Liver (tissue), 9 donors: Measurements from ENCODE around the gene GJC1. TPM values are rescaled to one million over a fixed set of nuclear protein-coding genes. Genes with fewer than 3 reads are reported as not detected.

Experiments
- DNase-seq: peaks from one replicate; pipeline ENCODE4 v3.0.0-alpha.2; 2017; ENCODE audit warnings: low spot score
- H3K27ac ChIP-seq, 2 donors: one replicate each; pipeline ENCODE4 v1.7.0; 2013; ENCODE audit warnings: inconsistent platforms in 2 of 2, low read length in 2 of 2, control low read depth in 1 of 2, low read depth in 1 of 2, mild to moderate bottlenecking in 1 of 2
- H3K27me3 ChIP-seq, 4 donors: one replicate each; pipeline versions ENCODE4 v1.6.1 to v1.7.0; 2013; ENCODE audit warnings: low read length in 3 of 4, inconsistent platforms in 1 of 4, mild to moderate bottlenecking in 1 of 4, moderate library complexity in 1 of 4; ENCODE audit not compliant: control insufficient read depth in 4 of 4, insufficient read depth in 4 of 4
- H3K36me3 ChIP-seq, 4 donors: one replicate each; pipeline versions ENCODE4 v1.6.1 to v1.7.0; 2013; ENCODE audit warnings: low read length in 3 of 4, mild to moderate bottlenecking in 3 of 4, low read depth in 1 of 4, moderate library complexity in 1 of 4; ENCODE audit not compliant: control insufficient read depth in 4 of 4, insufficient read depth in 3 of 4
- H3K4me1 ChIP-seq, 4 donors: one replicate each; pipeline versions ENCODE4 v1.6.1 to v1.7.0; 2013; ENCODE audit warnings: low read length in 3 of 4, mild to moderate bottlenecking in 3 of 4, moderate library complexity in 1 of 4; ENCODE audit not compliant: control insufficient read depth in 4 of 4, insufficient read depth in 4 of 4
- H3K4me3 ChIP-seq, 3 donors: one replicate each; pipeline versions ENCODE4 v1.6.1 to v1.7.0; 2013; ENCODE audit warnings: low read length in 3 of 3, control low read depth in 1 of 3, low read depth in 1 of 3, mild to moderate bottlenecking in 1 of 3
- H3K9ac ChIP-seq, 2 donors: one replicate each; pipeline ENCODE4 v1.7.0; 2013; ENCODE audit warnings: low read length in 2 of 2, mild to moderate bottlenecking in 2 of 2, moderate library complexity in 2 of 2, control low read depth in 1 of 2, low read depth in 1 of 2
- H3K9me3 ChIP-seq, 4 donors: one replicate each; pipeline versions ENCODE4 v1.6.1 to v1.7.0; 2013; ENCODE audit warnings: low read length in 3 of 4; ENCODE audit not compliant: control insufficient read depth in 4 of 4
- CTCF ChIP-seq: fragments of 150-350 bp; IDR thresholded peaks from 2 replicates; pipeline ENCODE4 v1.5.1; 2017; ENCODE audit warnings: improper control_type of control experiment, low read depth, low read length; ENCODE audit not compliant: missing input control
- FOXA1 ChIP-seq: IDR thresholded peaks from 2 replicates; pipeline ENCODE4 v1.6.1; 2016; ENCODE audit warnings: antibody characterized with exemption
- HNF4A ChIP-seq, 2 donors: conservative IDR thresholded peaks; 2 replicates each; pipeline ENCODE4 v1.6.1; 2016; ENCODE audit warnings: antibody characterized with exemption in 2 of 2, mild to moderate bottlenecking in 2 of 2
- HNF4G ChIP-seq: IDR thresholded peaks from 2 replicates; pipeline ENCODE4 v1.6.1; 2016; ENCODE audit warnings: antibody characterized with exemption
- JUND ChIP-seq, 2 donors: IDR thresholded peaks; 2 replicates each; pipeline ENCODE4 v1.6.1; 2016; ENCODE audit warnings: antibody characterized with exemption in 2 of 2
- MAX ChIP-seq: IDR thresholded peaks from 2 replicates; pipeline ENCODE4 v1.6.1; 2016; ENCODE audit warnings: antibody characterized with exemption
- REST ChIP-seq: IDR thresholded peaks from 2 replicates; pipeline ENCODE4 v1.6.1; 2016; ENCODE audit warnings: antibody characterized with exemption, mild to moderate bottlenecking
- SP1 ChIP-seq: IDR thresholded peaks from 2 replicates; pipeline ENCODE4 v1.6.1; 2018; ENCODE audit warnings: antibody characterized with exemption, mild to moderate bottlenecking
- YY1 ChIP-seq: IDR thresholded peaks from 2 replicates; pipeline ENCODE4 v1.6.1; 2016; ENCODE audit warnings: antibody characterized with exemption, mild to moderate bottlenecking
- ZBTB33 ChIP-seq: IDR thresholded peaks from 2 replicates; pipeline ENCODE4 v1.6.1; 2016; ENCODE audit warnings: antibody characterized with exemption
- WGBS: extraction: QIAGEN DNeasy Blood & Tissue Kit; methylation state at CpG from one replicate; pipeline ENCODE4 v1.1.7; 2013; 5-methylcytosine and 5-hydroxymethylcytosine counted together
- polyA plus RNA-seq, 2 donors: library from polyadenylated mRNA; stranded (reverse) in 1 of 2; unstranded in 1 of 2; fragments of 200-250 nt in 1 of 2; fragments of >200 nt in 1 of 2; fragmentation: Nextera tagmentation in 1 of 2; extraction: Ambion mirVana in 1 of 2; gene quantifications; one replicate each; pipeline versions ENCODE4 v1.2.1 to v1.2.3, GENCODE V29; 2013 to 2015
- total RNA-seq, 2 donors: library from RNA; depleted of rRNA; stranded (reverse); fragments of >200 nt; gene quantifications; one replicate each; pipeline ENCODE4 v1.2.3, GENCODE V29; 2014
- donor health status: healthy.
- donor health status: healthy.
- donor health status: healthy.
- donor health status: healthy.
- donor health status: healthy.

Gene GJC1
- total and polyA plus RNA-seq, 4 donors, result 0.17 to 1.4 (median 0.77) TPM

- Histone ChIP-seq H3K27ac (no peak overlapping the region), H3K9ac (no peak overlapping the region), H3K27me3 (peaks cover 0 to 5% (median 2%) of the 10 kb centered on the region in 4 donors), H3K4me1 (peaks cover 3 to 10% (median 4%) of the 10 kb centered on the region in 4 donors), H3K4me3 (no peak overlapping the region), H3K36me3 (no peaks in the 10 kb centered on the region), H3K9me3 (no peaks in the 10 kb centered on the region)
- no peak for TF ChIP-seq ZBTB33
- no peak for TF ChIP-seq YY1
- TF ChIP-seq HNF4G, result no peak
- TF ChIP-seq CTCF, result no peak
- TF ChIP-seq HNF4A (conservative IDR thresholded peaks at IDR 0.05), result no peak
- TF ChIP-seq FOXA1, result no peak
- no peak for TF ChIP-seq REST
- no peak for TF ChIP-seq MAX
- 72% methylated on average over 17 of the region's 17 CpGs for WGBS
- DNase-seq, result no peak
These were observed 67.9 kb downstream of the GJC1 start for GRCh38 chr17:44761932-44762810.

- H3K27me3 ChIP-seq, result peaks cover 0 to 7% (median 2%) of the 10 kb centered on the region in 4 donors
These were observed 69.4 kb downstream of the GJC1 start for GRCh38 chr17:44760474-44761308.

More at GRCh38 chr17:44760474-44761308, 69.4 kb downstream of the GJC1 start:
- no peaks in the 10 kb centered on the region for H3K36me3 ChIP-seq
- 77% methylated on average over 13 of the region's 13 CpGs for WGBS
- H3K9ac ChIP-seq, result no peak overlapping the region
- H3K4me3 ChIP-seq, result no peak overlapping the region
- no peak for DNase-seq
- peaks cover 3 to 10% (median 4%) of the 10 kb centered on the region in 4 donors for H3K4me1 ChIP-seq
- no peaks in the 10 kb centered on the region for H3K9me3 ChIP-seq
- H3K27ac ChIP-seq, result no peak overlapping the region
- TF ChIP-seq CTCF (no peak), SP1 (no peak), JUND (IDR thresholded peaks at IDR 0.05) (no peak)
